Subcutaneous adipose tissue (tissue), 4 donors: ENCODE measurements around the gene RNF213. TPM values are rescaled to one million over a fixed set of nuclear protein-coding genes. Genes with fewer than 3 reads are reported as not detected.

ENCODE experiments used
- total RNA-seq, 4 donors: library from RNA; depleted of rRNA; stranded (reverse); fragments of >200 nt; gene quantifications; one replicate each; pipeline ENCODE4 v1.1.0, GENCODE V29; 2016
- TF ChIP-seq, protein P1 (sequence below): fragments of 450-650 bp; IDR thresholded peaks from one replicate; pipeline ENCODE4 v1.5.1; 2016; ENCODE audit warnings: low read depth, mild to moderate bottlenecking, control low read depth, antibody characterized with exemption, moderate library complexity

Gene RNF213
- total RNA-seq, 4 donors from 2014 or later: 114 to 167 (median 144) TPM

DNA sequence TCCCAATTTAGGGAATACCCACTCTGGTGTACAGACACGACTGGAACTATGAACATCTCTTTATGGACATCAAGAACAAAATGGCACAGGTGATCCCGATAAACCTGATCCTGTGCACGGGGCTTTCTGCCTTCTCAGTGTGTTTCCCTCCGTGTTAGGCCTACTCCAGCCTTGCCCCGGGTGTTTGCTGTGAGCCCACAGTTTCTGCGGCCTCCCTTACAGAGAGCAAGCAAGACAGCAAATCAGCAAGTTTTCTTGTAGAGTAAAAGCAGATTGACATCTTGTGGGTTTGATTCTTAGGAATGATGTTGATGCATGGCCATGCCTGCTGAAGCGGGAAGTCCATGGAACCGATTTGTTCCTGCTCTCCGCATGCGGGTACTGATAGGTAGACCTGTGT, 127.9 kb downstream of the RNF213 start:
- TF ChIP-seq, protein P1, sequence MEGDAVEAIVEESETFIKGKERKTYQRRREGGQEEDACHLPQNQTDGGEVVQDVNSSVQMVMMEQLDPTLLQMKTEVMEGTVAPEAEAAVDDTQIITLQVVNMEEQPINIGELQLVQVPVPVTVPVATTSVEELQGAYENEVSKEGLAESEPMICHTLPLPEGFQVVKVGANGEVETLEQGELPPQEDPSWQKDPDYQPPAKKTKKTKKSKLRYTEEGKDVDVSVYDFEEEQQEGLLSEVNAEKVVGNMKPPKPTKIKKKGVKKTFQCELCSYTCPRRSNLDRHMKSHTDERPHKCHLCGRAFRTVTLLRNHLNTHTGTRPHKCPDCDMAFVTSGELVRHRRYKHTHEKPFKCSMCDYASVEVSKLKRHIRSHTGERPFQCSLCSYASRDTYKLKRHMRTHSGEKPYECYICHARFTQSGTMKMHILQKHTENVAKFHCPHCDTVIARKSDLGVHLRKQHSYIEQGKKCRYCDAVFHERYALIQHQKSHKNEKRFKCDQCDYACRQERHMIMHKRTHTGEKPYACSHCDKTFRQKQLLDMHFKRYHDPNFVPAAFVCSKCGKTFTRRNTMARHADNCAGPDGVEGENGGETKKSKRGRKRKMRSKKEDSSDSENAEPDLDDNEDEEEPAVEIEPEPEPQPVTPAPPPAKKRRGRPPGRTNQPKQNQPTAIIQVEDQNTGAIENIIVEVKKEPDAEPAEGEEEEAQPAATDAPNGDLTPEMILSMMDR: no peak

DNA sequence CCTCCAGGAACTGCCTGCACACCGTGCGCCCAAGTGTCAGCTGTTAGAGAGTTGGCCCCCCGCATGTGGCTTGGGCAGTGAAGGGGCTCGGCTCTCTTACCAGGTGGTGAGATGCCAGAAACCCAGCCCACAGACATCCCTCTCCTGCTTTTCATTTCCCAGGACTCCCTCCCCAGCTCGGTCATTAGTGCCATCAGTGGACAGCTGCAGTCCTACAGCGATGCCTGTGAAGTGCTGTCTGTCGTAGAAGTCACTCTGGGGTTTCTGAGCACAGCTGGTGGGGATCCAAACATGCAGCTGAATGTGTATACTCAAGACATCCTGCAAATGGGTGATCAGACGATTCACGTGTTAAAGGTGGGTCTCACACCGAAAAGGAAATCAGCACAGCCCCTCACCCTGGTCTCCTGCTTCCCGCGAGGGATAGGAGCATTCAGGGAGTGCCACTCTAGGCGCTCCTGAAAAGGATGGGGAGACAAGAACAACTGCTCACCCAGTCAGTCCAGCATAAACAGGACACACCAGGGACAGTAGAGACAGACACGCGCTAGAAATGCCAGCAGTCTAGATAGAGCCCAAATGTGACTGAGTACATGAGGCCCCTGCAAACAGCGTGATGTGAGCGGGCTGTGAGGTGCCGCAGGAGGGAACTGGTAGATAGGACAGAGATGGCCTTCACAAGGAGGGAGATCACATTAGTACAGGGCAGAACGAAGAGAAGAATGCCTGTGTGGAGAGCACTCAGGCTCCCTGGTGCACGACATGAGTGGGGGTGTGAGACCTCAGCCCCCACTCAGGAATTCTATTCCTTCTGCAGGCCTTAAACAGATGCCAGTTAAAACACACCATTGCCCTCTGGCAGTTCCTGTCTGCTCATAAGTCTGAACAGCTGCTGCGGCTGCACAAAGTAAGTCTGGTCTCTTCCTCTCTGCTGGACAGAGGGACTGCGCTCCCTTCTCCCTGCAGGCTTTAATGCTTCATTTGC, 128.7 kb downstream of the RNF213 start:
- TF ChIP-seq, protein P1: no peak

GRCh38 chr17:80393241-80393890, 132.7 kb downstream of the RNF213 start:
- TF ChIP-seq, protein P1: no peak

DNA sequence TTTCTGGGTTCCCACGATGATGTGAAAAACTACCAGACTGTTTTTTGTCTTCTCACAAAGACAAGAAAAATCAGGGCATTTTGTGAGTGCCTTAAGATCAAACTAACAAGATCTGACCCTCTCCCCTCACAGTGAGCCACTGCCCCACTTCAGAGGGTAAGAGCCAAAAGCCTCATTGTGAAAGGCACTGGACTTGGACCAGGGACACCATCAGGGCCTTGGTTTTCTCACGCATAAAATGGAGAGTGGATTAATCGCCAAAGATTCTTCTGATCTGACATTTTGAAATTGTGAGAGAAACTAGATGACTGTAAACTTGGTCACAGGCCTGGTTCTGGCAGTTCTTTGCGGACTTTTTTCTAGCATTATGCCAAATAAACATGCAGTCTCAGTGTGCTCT, 133.3 kb downstream of the RNF213 start:
- TF ChIP-seq, protein P1: no peak

GRCh38 chr17:80394629-80395216, 134.1 kb downstream of the RNF213 start:
- TF ChIP-seq, protein P1: no peak

DNA sequence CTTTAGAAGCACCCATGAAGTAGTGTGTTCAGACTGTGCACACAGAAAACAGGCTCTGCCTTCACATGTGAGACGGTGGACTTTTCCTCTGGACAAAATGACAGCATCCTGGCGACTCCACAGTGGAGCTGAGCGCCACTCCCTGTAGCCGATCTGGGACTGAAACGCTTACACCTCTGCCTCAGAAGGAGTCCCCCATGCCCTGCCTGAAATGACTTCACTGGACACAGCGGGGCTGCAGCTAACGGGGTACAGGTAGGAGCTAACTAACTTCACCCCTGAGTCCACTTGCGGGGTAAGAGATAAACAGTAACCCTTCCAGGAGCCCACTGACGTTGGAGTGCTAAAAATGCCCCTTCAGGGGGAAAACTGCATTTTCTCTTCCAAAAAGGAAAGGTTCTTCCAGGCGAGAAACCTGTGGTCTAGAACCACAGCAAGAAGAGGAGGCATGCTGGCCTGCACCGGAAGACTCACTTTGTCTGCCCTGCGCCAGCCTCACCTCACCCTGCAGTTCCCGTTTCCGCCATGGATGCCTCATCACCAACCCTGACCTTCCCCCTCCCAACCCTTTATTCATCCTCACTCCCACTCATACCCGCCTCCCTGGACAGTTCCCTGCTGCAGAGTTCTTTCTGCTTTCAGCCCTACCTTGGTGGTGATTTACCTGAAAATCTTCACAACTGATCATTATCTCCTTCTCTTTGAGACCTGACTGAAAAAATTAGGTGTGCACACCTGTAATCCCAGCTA, 134.9 kb downstream of the RNF213 start:
- TF ChIP-seq, protein P1: no peak
